Keratinocyte (primary cell): Measurements from ENCODE around the gene SHOC1. TPM values are rescaled to one million over a fixed set of nuclear protein-coding genes. Genes with fewer than 3 reads are reported as not detected.

Experiments
- DNase-seq: peaks from one replicate; pipeline ENCODE4 v3.0.0-alpha.2; 2011; ENCODE audit warnings: low read depth, missing footprints, low spot score
- FAIRE-seq: peaks from 2 replicates; lab custom pipeline; 2011; peaks lifted over from hg19 to GRCh38; lab: Jason Lieb, UNC
- H2AFZ ChIP-seq: 2 replicates; pipeline ENCODE4 v1.6.0; 2012; ENCODE audit warnings: low read length, control low read depth, inconsistent platforms; ENCODE audit not compliant: control insufficient read depth
- H3K27ac ChIP-seq: 2 replicates; pipeline ENCODE4 v1.5.1; 2011; ENCODE audit warnings: low read length; ENCODE audit not compliant: control insufficient read depth, insufficient read depth
- H3K27me3 ChIP-seq: 3 replicates; pipeline ENCODE4 v1.6.0; 2011; ENCODE audit warnings: low read length; ENCODE audit not compliant: control insufficient read depth, insufficient read depth; ENCODE audit errors: extremely low read depth
- H3K36me3 ChIP-seq, 2 experiments: 2 replicates in 1 of 2; 3 replicates in 1 of 2; pipeline ENCODE4 v1.5.1; 2011; ENCODE audit warnings: low read length in 2 of 2, mild to moderate bottlenecking in 1 of 2; ENCODE audit not compliant: control insufficient read depth in 2 of 2, insufficient read depth in 2 of 2; ENCODE audit errors: extremely low read depth in 1 of 2
- H3K4me1 ChIP-seq: 3 replicates; pipeline ENCODE4 v1.5.1; 2011; ENCODE audit warnings: low read length; ENCODE audit not compliant: control insufficient read depth, insufficient read depth; ENCODE audit errors: extremely low read depth
- H3K4me2 ChIP-seq: 3 replicates; pipeline ENCODE4 v1.6.0; 2011; ENCODE audit warnings: low read depth, low read length; ENCODE audit not compliant: control insufficient read depth, insufficient read depth; ENCODE audit errors: extremely low read depth
- H3K4me3 ChIP-seq, 3 experiments: fragments of 200-600 bp in 1 of 3; sonication (generic) in 1 of 3; 2 replicates in 2 of 3; 3 replicates in 1 of 3; pipeline ENCODE4 v1.5.1; 2011 to 2016; ENCODE audit warnings: low read length in 3 of 3, mild to moderate bottlenecking in 3 of 3, control low read depth in 2 of 3, inconsistent platforms in 1 of 3, low read depth in 1 of 3, mixed read lengths in 1 of 3, mixed run types in 1 of 3, moderate library complexity in 1 of 3; ENCODE audit not compliant: control insufficient read depth in 2 of 3, insufficient read depth in 2 of 3; ENCODE audit errors: extremely low read depth in 1 of 3
- H3K79me2 ChIP-seq: 2 replicates; pipeline ENCODE4 v1.6.0; 2012; ENCODE audit warnings: low read length; ENCODE audit not compliant: control insufficient read depth, insufficient read depth
- H3K9ac ChIP-seq: 3 replicates; pipeline ENCODE4 v1.6.0; 2011; ENCODE audit warnings: low read length; ENCODE audit not compliant: control insufficient read depth, insufficient read depth; ENCODE audit errors: extremely low read depth
- H3K9me1 ChIP-seq: 3 replicates; pipeline ENCODE4 v1.6.0; 2011; ENCODE audit warnings: low read length; ENCODE audit not compliant: control insufficient read depth, insufficient read depth; ENCODE audit errors: extremely low read depth
- H3K9me3 ChIP-seq: 2 replicates; pipeline ENCODE4 v1.5.1; 2012; ENCODE audit warnings: low read depth, low read length; ENCODE audit not compliant: control insufficient read depth
- H4K20me1 ChIP-seq: 3 replicates; pipeline ENCODE4 v1.6.0; 2011; ENCODE audit warnings: low read length; ENCODE audit not compliant: control insufficient read depth, insufficient read depth; ENCODE audit errors: extremely low read depth
- EZH2 ChIP-seq: IDR thresholded peaks from one replicate; pipeline ENCODE4 v1.6.1; 2012; ENCODE audit warnings: inconsistent platforms, mild to moderate bottlenecking, low read length, moderate library complexity
- dilution Hi-C: fragments of 300-500 bp; cut with MboI; formaldehyde crosslinking; loops from one replicate; pipeline ENCODE4 v1.7.0; 2020; ENCODE audit warnings: low sequenced_read_pairs; ENCODE audit not compliant: extremely low pct_ligation_motif_present
- polyA plus RNA-seq, 5 experiments: library from polyadenylated mRNA; depleted of rRNA in 3 of 5; stranded (reverse) in 3 of 5; stranded (forward) in 1 of 5; unstranded in 1 of 5; fragments of >200 nt; gene quantifications; 1 replicate in 1 of 5; 2 replicates in 3 of 5; 3 replicates in 1 of 5; pipeline versions ENCODE4 v1.2.1 to v1.2.3, GENCODE V29; 2011 to 2012; ENCODE audit warnings: missing spikeins in 2 of 5, low read depth in 1 of 5, low replicate concordance in 1 of 5
- TF ChIP-seq, protein P1 (sequence below), 3 experiments: IDR thresholded peaks in 1 of 3; conservative IDR thresholded peaks in 1 of 3; optimal IDR thresholded peaks in 1 of 3; 2 replicates in 2 of 3; 3 replicates in 1 of 3; pipeline versions ENCODE3 to v1.5.1; 2011; ENCODE audit warnings: low read length in 3 of 3, mild to moderate bottlenecking in 3 of 3, moderate library complexity in 2 of 3, control low read depth in 1 of 3, inconsistent platforms in 1 of 3; ENCODE audit not compliant: insufficient read depth in 2 of 3; ENCODE audit errors: extremely low read depth in 1 of 3

Gene SHOC1
- polyA plus RNA-seq, 1 donor (not counting 4 experiments of a cell fraction or from before 2014, with no cell fraction given): 0.03 TPM

DNA sequence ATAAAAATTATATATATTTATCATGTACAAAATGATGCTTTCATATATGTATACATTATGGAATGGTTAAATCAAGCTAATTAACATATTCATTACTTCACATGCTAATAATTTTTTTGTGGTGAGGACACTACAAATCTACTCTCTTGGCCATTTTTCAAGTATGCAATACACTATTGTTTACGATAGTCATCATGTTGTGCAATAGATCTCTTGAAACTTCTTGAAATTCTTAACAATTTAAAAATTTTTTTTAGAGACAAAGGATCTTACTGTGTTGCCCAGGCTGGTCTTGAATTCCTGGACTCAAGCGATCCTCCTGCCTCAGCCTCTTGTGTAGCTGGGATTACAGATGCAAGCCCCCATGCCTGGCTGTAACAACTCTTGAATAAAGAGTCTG is 45.2 kb upstream of the SHOC1 start:
- peaks cover 25% of the 10 kb centered on the region for H3K4me1 ChIP-seq
- no peak overlapping the region for H2AFZ ChIP-seq
- peak overlapping the region; percentile 22 for H3K27ac ChIP-seq
- no peaks in the 10 kb centered on the region for H3K9me3 ChIP-seq
- no peak overlapping the region for H3K4me2 ChIP-seq
- H3K79me2 ChIP-seq: no peaks in the 10 kb centered on the region
- dilution Hi-C loops: no loop called here
- no peak for TF ChIP-seq EZH2
- TF ChIP-seq, protein P1, sequence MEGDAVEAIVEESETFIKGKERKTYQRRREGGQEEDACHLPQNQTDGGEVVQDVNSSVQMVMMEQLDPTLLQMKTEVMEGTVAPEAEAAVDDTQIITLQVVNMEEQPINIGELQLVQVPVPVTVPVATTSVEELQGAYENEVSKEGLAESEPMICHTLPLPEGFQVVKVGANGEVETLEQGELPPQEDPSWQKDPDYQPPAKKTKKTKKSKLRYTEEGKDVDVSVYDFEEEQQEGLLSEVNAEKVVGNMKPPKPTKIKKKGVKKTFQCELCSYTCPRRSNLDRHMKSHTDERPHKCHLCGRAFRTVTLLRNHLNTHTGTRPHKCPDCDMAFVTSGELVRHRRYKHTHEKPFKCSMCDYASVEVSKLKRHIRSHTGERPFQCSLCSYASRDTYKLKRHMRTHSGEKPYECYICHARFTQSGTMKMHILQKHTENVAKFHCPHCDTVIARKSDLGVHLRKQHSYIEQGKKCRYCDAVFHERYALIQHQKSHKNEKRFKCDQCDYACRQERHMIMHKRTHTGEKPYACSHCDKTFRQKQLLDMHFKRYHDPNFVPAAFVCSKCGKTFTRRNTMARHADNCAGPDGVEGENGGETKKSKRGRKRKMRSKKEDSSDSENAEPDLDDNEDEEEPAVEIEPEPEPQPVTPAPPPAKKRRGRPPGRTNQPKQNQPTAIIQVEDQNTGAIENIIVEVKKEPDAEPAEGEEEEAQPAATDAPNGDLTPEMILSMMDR (optimal IDR thresholded peaks at IDR 0.05 in 1 of 3, IDR thresholded peaks at IDR 0.05 in 1 of 3, conservative IDR thresholded peaks at IDR 0.05 in 1 of 3; ENCODE audit: extremely low read depth in 1 of 3, insufficient read depth in 2 of 3, low read length in 3 of 3): no peak
- no peaks in the 10 kb centered on the region for H3K27me3 ChIP-seq
- H3K9me1 ChIP-seq: no peaks in the 10 kb centered on the region
- no peak overlapping the region for H3K4me3 ChIP-seq
- no peaks in the 10 kb centered on the region for H3K36me3 ChIP-seq
- FAIRE-seq: no peak
- DNase-seq: no peak
- no peaks in the 10 kb centered on the region for H4K20me1 ChIP-seq
- H3K9ac ChIP-seq: no peak overlapping the region

DNA sequence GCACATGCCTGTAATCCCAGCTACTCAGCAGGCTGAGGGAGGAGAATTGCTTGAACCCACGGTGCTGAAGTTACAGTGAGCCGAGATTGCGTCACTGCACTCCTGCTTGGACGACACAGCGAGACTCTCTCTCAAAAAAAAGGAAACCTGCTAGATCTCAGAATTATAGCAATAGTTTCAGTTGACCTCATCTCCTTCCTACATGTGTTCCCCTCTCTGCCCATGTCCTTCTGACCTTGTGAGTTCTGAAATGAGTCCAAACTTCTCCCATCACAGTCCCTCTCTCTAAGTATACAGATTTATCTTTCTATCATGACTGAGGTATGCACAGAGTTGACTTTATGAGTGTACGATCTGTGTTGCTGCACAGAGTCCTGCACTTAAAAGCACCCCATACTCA is 44.6 kb upstream of the SHOC1 start:
- H3K79me2 ChIP-seq: no peaks in the 10 kb centered on the region
- no peaks in the 10 kb centered on the region for H3K27me3 ChIP-seq
- no peak overlapping the region for H3K4me3 ChIP-seq
- dilution Hi-C loops: no loop called here
- H2AFZ ChIP-seq: no peak overlapping the region
- no peak overlapping the region for H3K9ac ChIP-seq
- H4K20me1 ChIP-seq: no peaks in the 10 kb centered on the region
- DNase-seq: no peak
- peaks cover 24% of the 10 kb centered on the region for H3K4me1 ChIP-seq
- H3K27ac ChIP-seq: no peak overlapping the region
- no peaks in the 10 kb centered on the region for H3K9me1 ChIP-seq
- H3K4me2 ChIP-seq: no peak overlapping the region
- H3K9me3 ChIP-seq: no peaks in the 10 kb centered on the region
- FAIRE-seq: no peak
- TF ChIP-seq, protein P1 (optimal IDR thresholded peaks at IDR 0.05 in 1 of 3, IDR thresholded peaks at IDR 0.05 in 1 of 3, conservative IDR thresholded peaks at IDR 0.05 in 1 of 3; ENCODE audit: extremely low read depth in 1 of 3, insufficient read depth in 2 of 3, low read length in 3 of 3): no peak
- TF ChIP-seq EZH2: no peak
- no peaks in the 10 kb centered on the region for H3K36me3 ChIP-seq
